Right atrium auricular region (tissue), 2 donors: ENCODE measurements around the gene SYCP2. TPM values are rescaled to one million over a fixed set of nuclear protein-coding genes. Genes with fewer than 3 reads are reported as not detected.

Experiments used
- DNase-seq: peaks from one replicate; pipeline ENCODE4 v3.0.0-alpha.2; 2019; ENCODE audit warnings: low spot score
- H3K27ac ChIP-seq, 2 donors: fragments of 200-600 bp; sonication (generic); 1 replicate in 1 of 2; 2 replicates in 1 of 2; pipeline ENCODE4 v1.5.1; 2016 to 2019
- H3K27me3 ChIP-seq, 2 donors: fragments of 200-600 bp; sonication (generic); one replicate each; pipeline versions ENCODE4 v1.5.1 to v1.6.0; 2017 to 2019
- H3K36me3 ChIP-seq: fragments of 200-600 bp; sonication (generic); one replicate; pipeline ENCODE4 v1.5.1; 2016
- H3K4me1 ChIP-seq, 2 donors: fragments of 200-600 bp; sonication (generic); one replicate each; pipeline versions ENCODE4 v1.5.1 to v1.6.0; 2017 to 2019
- H3K4me3 ChIP-seq, 2 donors: fragments of 200-600 bp; sonication (generic); 1 replicate in 1 of 2; 2 replicates in 1 of 2; pipeline ENCODE4 v1.5.1; 2017 to 2019; ENCODE audit warnings: mild to moderate bottlenecking in 1 of 2, moderate library complexity in 1 of 2
- H3K9me3 ChIP-seq, 2 donors: fragments of 200-600 bp; sonication (generic); one replicate each; pipeline ENCODE4 v1.5.1; 2019
- total RNA-seq, 2 donors: library from RNA; depleted of rRNA; stranded (reverse); fragments of >200 nt; gene quantifications; one replicate each; pipeline ENCODE4 v1.1.0, GENCODE V29; 2016
- TF ChIP-seq, protein P1 (sequence below), 2 donors: fragments of 200-600 bp; sonication (generic); IDR thresholded peaks; one replicate each; pipeline ENCODE4 v1.5.1; 2019; ENCODE audit warnings: antibody characterized with exemption in 2 of 2

Gene SYCP2
- total RNA-seq, 2 donors from 2014 or later, result 0.56 to 0.79 TPM

DNA sequence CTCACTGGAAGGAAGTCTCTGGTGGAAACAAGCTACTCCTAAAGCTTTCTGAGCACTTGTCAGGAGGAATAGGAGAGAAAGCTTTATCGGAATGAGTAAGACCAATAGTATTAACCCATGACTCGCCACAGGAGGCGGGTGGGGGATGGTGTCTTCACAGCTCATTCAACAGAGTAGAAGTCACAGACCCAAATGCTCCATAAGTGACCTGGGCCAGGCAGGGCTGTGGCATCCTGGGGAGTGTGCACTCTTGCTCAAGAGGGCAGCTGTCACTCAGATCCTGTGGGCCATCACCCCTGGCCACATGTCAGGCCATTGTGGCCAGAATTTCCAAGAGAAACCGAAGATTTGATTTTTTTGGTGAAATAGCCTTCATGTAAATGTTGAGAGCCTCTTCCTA is 116.0 kb downstream of the SYCP2 start:
- Histone ChIP-seq H3K27me3 (no peaks in the 10 kb centered on the region), H3K9me3 (no peaks in the 10 kb centered on the region), H3K4me3 (no peak overlapping the region), H3K36me3 (no peaks in the 10 kb centered on the region), H3K27ac (no peak overlapping the region), H3K4me1 (peaks cover 0 to 24% of the 10 kb centered on the region in 2 donors)
- DNase-seq, result peak; percentile 46
- TF ChIP-seq, protein P1, sequence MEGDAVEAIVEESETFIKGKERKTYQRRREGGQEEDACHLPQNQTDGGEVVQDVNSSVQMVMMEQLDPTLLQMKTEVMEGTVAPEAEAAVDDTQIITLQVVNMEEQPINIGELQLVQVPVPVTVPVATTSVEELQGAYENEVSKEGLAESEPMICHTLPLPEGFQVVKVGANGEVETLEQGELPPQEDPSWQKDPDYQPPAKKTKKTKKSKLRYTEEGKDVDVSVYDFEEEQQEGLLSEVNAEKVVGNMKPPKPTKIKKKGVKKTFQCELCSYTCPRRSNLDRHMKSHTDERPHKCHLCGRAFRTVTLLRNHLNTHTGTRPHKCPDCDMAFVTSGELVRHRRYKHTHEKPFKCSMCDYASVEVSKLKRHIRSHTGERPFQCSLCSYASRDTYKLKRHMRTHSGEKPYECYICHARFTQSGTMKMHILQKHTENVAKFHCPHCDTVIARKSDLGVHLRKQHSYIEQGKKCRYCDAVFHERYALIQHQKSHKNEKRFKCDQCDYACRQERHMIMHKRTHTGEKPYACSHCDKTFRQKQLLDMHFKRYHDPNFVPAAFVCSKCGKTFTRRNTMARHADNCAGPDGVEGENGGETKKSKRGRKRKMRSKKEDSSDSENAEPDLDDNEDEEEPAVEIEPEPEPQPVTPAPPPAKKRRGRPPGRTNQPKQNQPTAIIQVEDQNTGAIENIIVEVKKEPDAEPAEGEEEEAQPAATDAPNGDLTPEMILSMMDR (IDR thresholded peaks at IDR 0.05), result no peak

DNA sequence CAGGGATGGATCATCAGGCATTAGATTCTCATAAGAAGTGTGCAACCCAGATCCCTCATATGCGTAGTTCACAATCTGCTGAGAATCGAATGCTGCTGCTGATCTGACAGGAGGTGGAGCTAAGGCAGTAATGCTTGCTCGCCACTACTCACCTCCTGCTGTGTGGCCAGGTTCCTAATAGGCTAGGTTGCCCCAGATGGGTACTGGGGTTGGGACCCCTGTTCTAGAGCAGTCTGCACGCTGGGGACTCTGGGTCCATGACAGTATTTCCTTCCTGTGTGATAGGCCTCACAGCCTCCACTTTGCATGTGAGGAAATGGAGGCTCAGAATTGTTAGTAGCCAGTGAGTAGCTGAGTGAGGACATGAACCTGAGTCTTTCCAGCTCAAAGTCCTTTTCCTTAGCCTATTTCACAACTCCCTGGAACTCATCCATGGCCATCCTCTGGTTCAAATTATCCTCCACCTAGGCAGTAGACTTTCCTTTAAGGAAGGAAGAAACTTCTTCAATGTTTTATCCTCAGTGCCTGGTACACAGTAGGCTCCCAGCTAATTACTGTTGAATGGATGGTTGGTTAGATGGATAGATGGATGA is 117.2 kb downstream of the SYCP2 start:
- Histone ChIP-seq H3K4me1 (peaks cover 0 to 17% of the 10 kb centered on the region in 2 donors), H3K27ac (no peak overlapping the region), H3K27me3 (no peaks in the 10 kb centered on the region), H3K4me3 (no peak overlapping the region), H3K9me3 (no peaks in the 10 kb centered on the region), H3K36me3 (no peaks in the 10 kb centered on the region)
- DNase-seq, result no peak
- TF ChIP-seq, protein P1 (IDR thresholded peaks at IDR 0.05), result no peak

DNA sequence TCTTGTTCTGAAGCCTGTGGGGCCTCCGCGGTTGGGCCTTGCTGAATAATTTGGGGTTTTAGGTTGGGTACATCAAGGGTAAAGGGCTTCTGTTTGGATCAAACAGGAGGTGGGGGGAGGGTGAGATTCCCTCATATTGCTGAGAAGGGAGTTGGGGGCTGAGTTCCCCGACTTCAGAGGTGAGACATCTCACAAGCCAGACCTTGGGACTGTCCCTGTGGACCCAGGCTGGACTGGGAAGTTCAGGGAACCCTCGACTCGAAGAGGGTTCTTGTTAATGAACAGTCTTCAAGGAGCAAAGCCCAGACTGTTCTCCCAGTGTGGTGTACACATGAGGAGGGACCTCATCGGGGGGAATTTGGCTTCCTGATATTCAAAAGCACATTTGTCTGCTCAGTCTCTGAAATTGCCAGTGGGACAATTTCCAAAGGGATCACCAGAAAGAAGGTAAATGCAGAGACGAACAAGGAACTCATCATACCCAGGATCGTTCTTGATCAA is 118.5 kb downstream of the SYCP2 start:
- Histone ChIP-seq H3K4me1 (peaks cover 0 to 4% of the 10 kb centered on the region in 2 donors), H3K27me3 (no peaks in the 10 kb centered on the region), H3K36me3 (no peaks in the 10 kb centered on the region), H3K4me3 (no peak overlapping the region), H3K9me3 (no peaks in the 10 kb centered on the region), H3K27ac (no peak overlapping the region)
- peak; percentile 28 for DNase-seq
- TF ChIP-seq, protein P1 (IDR thresholded peaks at IDR 0.05), result no peak

DNA sequence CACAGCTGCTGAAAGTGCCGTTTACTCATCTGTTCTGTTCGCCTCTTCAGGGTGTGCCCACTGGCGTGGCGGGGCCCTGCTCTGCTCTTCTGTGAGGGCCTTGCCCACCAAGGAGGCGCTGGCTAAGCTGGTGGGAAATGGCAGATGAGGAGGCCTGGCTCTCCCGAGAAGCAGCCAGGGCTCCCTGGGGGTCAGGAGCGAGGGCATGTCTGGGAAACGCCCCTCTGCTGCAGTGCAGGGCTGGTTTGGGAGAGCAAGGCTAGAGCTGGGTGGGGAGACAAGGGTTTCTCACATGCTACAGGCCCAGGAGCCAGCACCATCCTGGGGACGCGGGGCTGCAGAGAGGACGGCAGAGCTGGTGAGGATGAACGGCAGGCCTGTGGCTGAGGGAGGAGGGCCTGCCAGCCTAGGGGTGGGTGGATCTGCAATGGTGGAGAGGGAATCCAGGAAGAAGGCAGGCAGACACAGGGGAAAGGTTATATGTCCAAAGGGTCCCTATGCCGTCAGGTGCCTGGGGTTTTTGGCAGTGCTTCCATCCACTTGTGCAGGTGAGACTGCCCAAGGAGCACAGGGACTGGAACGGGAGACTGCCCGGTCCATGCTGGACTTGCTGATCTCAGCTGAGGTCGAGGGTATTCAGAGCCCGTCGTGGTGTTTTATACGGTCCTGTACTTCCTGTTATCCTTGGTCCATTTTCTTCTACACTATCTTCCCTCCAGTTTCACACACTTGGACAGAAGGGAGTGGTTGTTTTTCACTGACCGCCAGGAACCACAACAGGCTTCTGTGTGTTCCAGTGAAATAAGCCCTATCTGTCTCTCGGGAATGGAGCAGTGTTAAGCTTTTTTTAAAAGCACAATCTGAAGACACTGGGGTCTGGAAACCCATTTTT is 119.2 kb downstream of the SYCP2 start:
- Histone ChIP-seq H3K9me3 (no peaks in the 10 kb centered on the region), H3K4me1 (no peaks in the 10 kb centered on the region), H3K4me3 (no peak overlapping the region), H3K36me3 (no peaks in the 10 kb centered on the region), H3K27ac (no peak overlapping the region), H3K27me3 (no peaks in the 10 kb centered on the region)
- peak; percentile 50 for DNase-seq
- TF ChIP-seq, protein P1 (IDR thresholded peaks at IDR 0.05), result no peak

Other genes starting within 250 kb of the SYCP2 start
- 1 to 10 TPM; 6.9 to 7.9 TPM for gene PPP1R3D, start 6.7 kb upstream of the SYCP2 start, total RNA-seq
- gene FAM217B, start 6.8 kb upstream of the SYCP2 start, total RNA-seq, result 10 to 100 TPM in 1 of 2 donors, 1 to 10 TPM in 1; 7.9 to 17.6 TPM
- 1 to 10 TPM in 1 of 2 donors, under 1 TPM in 1; 0.43 to 1.3 TPM for gene CDH26, start 24.8 kb upstream of the SYCP2 start, total RNA-seq